Gastroesophageal sphincter (tissue), 4 donors: ENCODE measurements around the gene FOXF1. TPM values are rescaled to one million over a fixed set of nuclear protein-coding genes. Genes with fewer than 3 reads are reported as not detected.

Source experiments
- ATAC-seq: fragments of 150-250 bp; one replicate; pipeline ENCODE4 v1.9.1; 2016; ENCODE audit warnings: mild to moderate bottlenecking, moderate library complexity
- H3K27ac ChIP-seq, 4 donors: fragments of 200-600 bp; sonication (generic) in 3 of 4; 1 replicate in 3 of 4; 2 replicates in 1 of 4; pipeline ENCODE4 v1.5.1; 2016 to 2019
- H3K27me3 ChIP-seq: fragments of 200-600 bp; sonication (generic); one replicate; pipeline ENCODE4 v1.5.1; 2019
- H3K36me3 ChIP-seq, 2 donors: fragments of 200-600 bp; sonication (generic); one replicate each; pipeline ENCODE4 v1.5.1; 2019; ENCODE audit warnings: control low read depth in 1 of 2
- H3K4me1 ChIP-seq, 3 donors: fragments of 200-600 bp; sonication (generic); 1 replicate in 2 of 3; 2 replicates in 1 of 3; pipeline ENCODE4 v1.5.1; 2016 to 2019; ENCODE audit warnings: control low read depth in 2 of 3
- H3K4me3 ChIP-seq, 2 donors: fragments of 200-600 bp; sonication (generic); one replicate each; pipeline ENCODE4 v1.5.1; 2019; ENCODE audit warnings: mild to moderate bottlenecking in 1 of 2, moderate library complexity in 1 of 2
- H3K9me3 ChIP-seq, 3 donors: fragments of 200-600 bp; sonication (generic); one replicate each; pipeline ENCODE4 v1.5.1; 2017 to 2019; ENCODE audit warnings: control low read depth in 2 of 3
- EP300 ChIP-seq: sonication (generic); formaldehyde crosslinking; IDR thresholded peaks from one replicate; pipeline ENCODE4 v1.6.1; 2017; ENCODE audit warnings: antibody characterized with exemption, mild to moderate bottlenecking
- POLR2A ChIP-seq, 2 donors: fragments of 450-650 bp; IDR thresholded peaks; one replicate each; pipeline ENCODE4 v1.6.1; 2017; ENCODE audit warnings: antibody characterized with exemption in 2 of 2, mild to moderate bottlenecking in 2 of 2, moderate library complexity in 1 of 2
- POLR2AphosphoS5 ChIP-seq: sonication (generic); formaldehyde crosslinking; IDR thresholded peaks from one replicate; pipeline ENCODE4 v1.6.1; 2017; ENCODE audit warnings: antibody characterized with exemption
- WGBS, 2 donors: methylation state at CpG; one replicate each; pipeline ENCODE4 v1.1.5; 2018; ENCODE audit warnings: low coverage in 1 of 2; 5-methylcytosine and 5-hydroxymethylcytosine counted together
- total RNA-seq, 4 donors: library from RNA; depleted of rRNA; stranded (reverse); fragments of >200 nt; gene quantifications; one replicate each; pipeline ENCODE4 v1.1.0, GENCODE V29; 2016
- TF ChIP-seq, protein P1 (sequence below), 4 experiments: fragments of 200-600 bp in 2 of 4; fragments of 450-650 bp in 2 of 4; sonication (generic) in 1 of 4; IDR thresholded peaks; one replicate each; pipeline ENCODE4 v1.5.1; 2017 to 2019; ENCODE audit warnings: antibody characterized with exemption in 4 of 4, mild to moderate bottlenecking in 2 of 4, moderate library complexity in 2 of 4

Gene FOXF1
- total RNA-seq, 4 donors from 2014 or later: 39.7 to 81.1 (median 59.3) TPM

DNA sequence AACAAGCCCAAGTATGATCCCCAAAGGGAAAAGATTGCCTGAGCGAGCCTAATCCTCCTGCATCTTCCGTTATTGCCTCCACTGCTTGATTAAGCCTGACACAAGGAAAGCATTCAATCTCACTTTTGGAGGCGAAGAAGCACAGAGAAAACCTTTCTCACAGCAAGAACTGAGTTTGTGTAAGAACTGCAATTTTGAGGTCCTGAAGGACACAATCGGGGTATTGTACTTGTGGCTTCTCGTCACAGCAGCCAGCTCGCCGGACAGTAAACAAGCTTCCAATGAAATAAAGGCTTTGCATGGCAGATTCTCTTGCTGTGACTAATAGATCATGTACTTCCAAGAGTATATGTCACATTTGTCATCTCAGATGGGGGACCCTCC is 18.7 kb upstream of the FOXF1 start:
- H3K27ac ChIP-seq: peak overlapping the region in 3 of 4 donors; percentile 97 to 99 (median 99)
- WGBS, 2 donors: 54 to 75% methylated on average over 6 to 7 of the region's 7 CpGs
- peaks cover 29% of the 10 kb centered on the region for H3K27me3 ChIP-seq
- TF ChIP-seq, protein P1, sequence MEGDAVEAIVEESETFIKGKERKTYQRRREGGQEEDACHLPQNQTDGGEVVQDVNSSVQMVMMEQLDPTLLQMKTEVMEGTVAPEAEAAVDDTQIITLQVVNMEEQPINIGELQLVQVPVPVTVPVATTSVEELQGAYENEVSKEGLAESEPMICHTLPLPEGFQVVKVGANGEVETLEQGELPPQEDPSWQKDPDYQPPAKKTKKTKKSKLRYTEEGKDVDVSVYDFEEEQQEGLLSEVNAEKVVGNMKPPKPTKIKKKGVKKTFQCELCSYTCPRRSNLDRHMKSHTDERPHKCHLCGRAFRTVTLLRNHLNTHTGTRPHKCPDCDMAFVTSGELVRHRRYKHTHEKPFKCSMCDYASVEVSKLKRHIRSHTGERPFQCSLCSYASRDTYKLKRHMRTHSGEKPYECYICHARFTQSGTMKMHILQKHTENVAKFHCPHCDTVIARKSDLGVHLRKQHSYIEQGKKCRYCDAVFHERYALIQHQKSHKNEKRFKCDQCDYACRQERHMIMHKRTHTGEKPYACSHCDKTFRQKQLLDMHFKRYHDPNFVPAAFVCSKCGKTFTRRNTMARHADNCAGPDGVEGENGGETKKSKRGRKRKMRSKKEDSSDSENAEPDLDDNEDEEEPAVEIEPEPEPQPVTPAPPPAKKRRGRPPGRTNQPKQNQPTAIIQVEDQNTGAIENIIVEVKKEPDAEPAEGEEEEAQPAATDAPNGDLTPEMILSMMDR (IDR thresholded peaks at IDR 0.05): no peak
- TF ChIP-seq POLR2AphosphoS5 (no peak), EP300 (no peak), POLR2A (IDR thresholded peaks at IDR 0.05) (no peak)
- no peaks in the 10 kb centered on the region for H3K9me3 ChIP-seq
- peaks cover 0 to 22% of the 10 kb centered on the region in 2 donors for H3K36me3 ChIP-seq
- no peak overlapping the region for H3K4me3 ChIP-seq
- ATAC-seq: no peak
- H3K4me1 ChIP-seq: peaks cover 0 to 79% (median 6%) of the 10 kb centered on the region in 3 donors

GRCh38 chr16:86492267-86492960 is 17.9 kb upstream of the FOXF1 start:
- no peak for ATAC-seq

DNA sequence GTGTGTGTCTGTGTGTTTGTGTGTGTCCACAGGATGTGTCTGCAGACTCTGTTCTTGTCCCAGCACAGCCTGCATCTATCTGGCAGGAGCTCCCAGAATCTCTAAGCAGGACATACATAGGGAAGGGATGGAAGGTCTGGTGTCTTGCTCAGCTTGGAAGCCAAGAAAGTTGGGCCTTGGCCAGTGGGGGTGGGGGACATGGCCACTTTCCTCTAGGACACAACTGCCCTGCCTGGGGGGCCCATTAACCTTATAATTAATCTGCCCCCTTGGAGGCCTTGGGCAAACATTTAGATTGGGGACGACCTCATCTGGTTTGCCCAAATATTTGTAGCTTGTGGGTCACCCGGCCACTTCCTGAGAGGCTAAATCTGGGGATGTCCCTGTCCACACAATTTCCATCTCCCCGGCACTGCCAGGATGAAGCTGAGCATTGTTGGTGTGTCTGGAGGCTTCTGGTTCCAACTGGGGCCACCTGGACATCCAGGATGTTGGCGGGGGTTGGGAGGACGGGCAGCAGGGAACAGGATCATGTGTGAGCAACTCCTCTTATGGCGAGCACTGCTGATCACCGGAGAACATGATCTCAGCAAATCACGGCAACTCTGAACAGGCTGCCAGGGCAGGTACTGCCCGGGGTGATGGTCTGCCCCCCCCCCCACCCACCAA is 17.2 kb upstream of the FOXF1 start:
- Histone ChIP-seq H3K9me3 (no peaks in the 10 kb centered on the region), H3K36me3 (peaks cover 0 to 22% of the 10 kb centered on the region in 2 donors), H3K27me3 (peaks cover 41% of the 10 kb centered on the region), H3K27ac (peak overlapping the region; percentile 94 to 99 (median 98)), H3K4me3 (peak overlapping the region in 1 of 2 donors; percentile 62), H3K4me1 (peaks cover 0 to 79% (median 6%) of the 10 kb centered on the region in 3 donors)
- 50 to 60% methylated on average over 1 to 2 of the region's 9 CpGs for WGBS, 2 donors
- TF ChIP-seq POLR2AphosphoS5 (peak; percentile 7), POLR2A (IDR thresholded peaks at IDR 0.05) (no peak)
- ATAC-seq: no peak

More at GRCh38 chr16:86492267-86492960, 17.9 kb upstream of the FOXF1 start:
- WGBS, 2 donors: 86 to 100% methylated on average over 1 to 2 of the region's 4 CpGs
- TF ChIP-seq, protein P1 (IDR thresholded peaks at IDR 0.05): no peak
- peaks cover 35% of the 10 kb centered on the region for H3K27me3 ChIP-seq
- peak overlapping the region; percentile 94 to 99 (median 98) for H3K27ac ChIP-seq
- H3K36me3 ChIP-seq: peaks cover 0 to 22% of the 10 kb centered on the region in 2 donors
- no peak overlapping the region for H3K4me3 ChIP-seq
- H3K9me3 ChIP-seq: no peaks in the 10 kb centered on the region
- H3K4me1 ChIP-seq: peaks cover 0 to 79% (median 6%) of the 10 kb centered on the region in 3 donors

- Histone ChIP-seq H3K27ac (peak overlapping the region; percentile 94 to 99 (median 98)), H3K9me3 (no peaks in the 10 kb centered on the region), H3K4me3 (peak overlapping the region; percentile 1 to 62), H3K36me3 (peaks cover 0 to 12% of the 10 kb centered on the region in 2 donors), H3K4me1 (peaks cover 0 to 83% (median 6%) of the 10 kb centered on the region in 3 donors), H3K27me3 (peaks cover 51% of the 10 kb centered on the region)
- ATAC-seq: no peak
- TF ChIP-seq EP300 (no peak), POLR2AphosphoS5 (peak; percentile 18)
- WGBS, 2 donors: 4 to 26% methylated on average over 4 to 5 of the region's 22 CpGs
Observed at GRCh38 chr16:86494039-86494564, 16.2 kb upstream of the FOXF1 start.

- WGBS, 2 donors: 33% methylated on average over 15 of the region's 54 CpGs; no CpG with 5 or more reads in 1 of the 2 donors
- TF ChIP-seq POLR2AphosphoS5: peak; percentile 86
- TF ChIP-seq EP300: peak; percentile 78
- TF ChIP-seq POLR2A (IDR thresholded peaks at IDR 0.05): peak in 1 of 2 donors; percentile 38
- TF ChIP-seq, protein P1 (IDR thresholded peaks at IDR 0.05): no peak
- Histone ChIP-seq H3K4me3 (peak overlapping the region; percentile 4 to 62), H3K4me1 (peaks cover 0 to 89% (median 6%) of the 10 kb centered on the region in 3 donors), H3K9me3 (no peaks in the 10 kb centered on the region), H3K36me3 (peaks cover 0 to 5% of the 10 kb centered on the region in 2 donors), H3K27ac (peak overlapping the region; percentile 94 to 99 (median 98)), H3K27me3 (peaks cover 53% of the 10 kb centered on the region)
- peak; percentile 64 for ATAC-seq
Observed at GRCh38 chr16:86494565-86495356, 15.6 kb upstream of the FOXF1 start.
